IMR-90 (cell line): ENCODE results near the gene C1QL2. TPM values are rescaled to one million over a fixed set of nuclear protein-coding genes. Genes with fewer than 3 reads are reported as not detected.

Source experiments
- ATAC-seq: fragments of 200-7000 bp; cut with Tn5 transposase; 2 replicates; pipeline ENCODE4 v1.9.1; 2020; ENCODE audit warnings: low read depth, mild to moderate bottlenecking, moderate library complexity
- BruUV-seq: library from RNA; stranded (reverse); fragments of 400-500 nt; replicated peaks from 2 replicates; lab custom pipeline; 2021; lab: Mats Ljungman, UMichigan
- CTCF ChIA-PET: fragments of 300-600 bp; formaldehyde crosslinking; extraction: SDS; loops from one replicate; lab custom pipeline; 2021; ENCODE audit warnings: antibody characterized with exemption; lab: Yijun Ruan, JAX
- POLR2A ChIA-PET: fragments of 300-600 bp; sonication (Branson Sonifier 250); formaldehyde crosslinking; loops from one replicate; lab custom pipeline; 2022; ENCODE audit warnings: antibody characterized with exemption; ENCODE audit not compliant: unreplicated experiment; lab: Charles Lee
- DNase-seq: peaks from one replicate; pipeline ENCODE4 v3.0.0; 2013
- H2AFZ ChIP-seq: replicated peaks from 2 replicates; pipeline ENCODE3; 2013; ENCODE audit warnings: low read length, mild to moderate bottlenecking; ENCODE audit not compliant: poor library complexity
- H2AK5ac ChIP-seq: 2 replicates; pipeline ENCODE4 v1.6.1; 2013; ENCODE audit warnings: low read depth, low read length, inconsistent platforms
- H2AK9ac ChIP-seq: replicated peaks from 2 replicates; pipeline ENCODE3; 2013; ENCODE audit warnings: mild to moderate bottlenecking, low read depth, low read length, moderate library complexity; ENCODE audit not compliant: poor library complexity
- H2BK120ac ChIP-seq: 2 replicates; pipeline ENCODE4 v1.6.1; 2013; ENCODE audit warnings: low read depth, low read length, inconsistent platforms
- H2BK15ac ChIP-seq: 3 replicates; pipeline ENCODE4 v1.6.1; 2013; ENCODE audit warnings: low read depth, low read length, inconsistent platforms
- H2BK20ac ChIP-seq: 2 replicates; pipeline ENCODE4 v1.6.1; 2013; ENCODE audit warnings: low read depth, mild to moderate bottlenecking, inconsistent platforms, low read length, moderate library complexity
- H2BK5ac ChIP-seq: 2 replicates; pipeline ENCODE4 v1.6.1; 2013; ENCODE audit warnings: mild to moderate bottlenecking, low read depth, low read length, inconsistent platforms; ENCODE audit not compliant: poor library complexity, severe bottlenecking
- H3K14ac ChIP-seq: replicated peaks from 2 replicates; pipeline ENCODE4 v1.6.1; 2013; ENCODE audit warnings: low read depth, low read length, inconsistent platforms
- H3K18ac ChIP-seq: 2 replicates; pipeline ENCODE4 v1.6.1; 2013; ENCODE audit warnings: low read depth, low read length, control low read depth
- H3K23ac ChIP-seq: 2 replicates; pipeline ENCODE4 v1.6.1; 2013; ENCODE audit warnings: low read depth, low read length, inconsistent platforms
- H3K27ac ChIP-seq: 2 replicates; pipeline ENCODE4 v1.5.1; 2013; ENCODE audit warnings: mild to moderate bottlenecking, control low read depth, low read length; ENCODE audit not compliant: insufficient read depth
- H3K27me3 ChIP-seq: 2 replicates; pipeline ENCODE4 v1.6.1; 2013; ENCODE audit warnings: low read length; ENCODE audit not compliant: control insufficient read depth, insufficient read depth
- H3K36me3 ChIP-seq: 2 replicates; pipeline ENCODE4 v1.6.1; 2013; ENCODE audit warnings: low read length, mixed read lengths; ENCODE audit not compliant: control insufficient read depth, insufficient read depth
- H3K4ac ChIP-seq: 2 replicates; pipeline ENCODE4 v1.6.1; 2013; ENCODE audit warnings: low read depth, low read length, inconsistent platforms
- H3K4me1 ChIP-seq: 2 replicates; pipeline ENCODE4 v1.6.1; 2013; ENCODE audit warnings: low read length, mixed read lengths; ENCODE audit not compliant: control insufficient read depth, insufficient read depth
- H3K4me2 ChIP-seq: 2 replicates; pipeline ENCODE4 v1.6.1; 2013; ENCODE audit warnings: low read depth, mild to moderate bottlenecking, control low read depth, low read length, moderate library complexity
- H3K4me3 ChIP-seq: 2 replicates; pipeline ENCODE4 v1.5.1; 2013; ENCODE audit warnings: low read depth, mild to moderate bottlenecking, control low read depth, low read length, moderate library complexity; ENCODE audit not compliant: insufficient read depth
- H3K56ac ChIP-seq: 2 replicates; pipeline ENCODE4 v1.6.1; 2013; ENCODE audit warnings: low read length, inconsistent platforms; ENCODE audit not compliant: insufficient read depth; ENCODE audit errors: extremely low read depth
- H3K79me1 ChIP-seq, 2 experiments: 2 replicates each; pipeline ENCODE4 v1.6.1; 2013; ENCODE audit warnings: low read length in 2 of 2, inconsistent platforms in 1 of 2, low read depth in 1 of 2
- H3K9ac ChIP-seq: 2 replicates; pipeline ENCODE4 v1.6.1; 2013; ENCODE audit warnings: low read depth, low read length, control low read depth
- H3K9me1 ChIP-seq: 2 replicates; pipeline ENCODE4 v1.6.1; 2013; ENCODE audit warnings: low read length, inconsistent platforms; ENCODE audit not compliant: insufficient read depth
- H3K9me3 ChIP-seq: 2 replicates; pipeline ENCODE4 v1.6.1; 2013; ENCODE audit warnings: low read length; ENCODE audit not compliant: control insufficient read depth, insufficient read depth
- H4K20me1 ChIP-seq: 2 replicates; pipeline ENCODE4 v1.6.1; 2013; ENCODE audit warnings: low read length, inconsistent platforms; ENCODE audit not compliant: insufficient read depth
- H4K5ac ChIP-seq: 2 replicates; pipeline ENCODE4 v1.6.1; 2013; ENCODE audit warnings: mild to moderate bottlenecking, low read depth, low read length, control low read depth
- H4K8ac ChIP-seq, 2 experiments: 2 replicates each; pipeline ENCODE4 v1.6.1; 2013; ENCODE audit warnings: low read depth in 2 of 2, low read length in 2 of 2, control low read depth in 1 of 2, inconsistent platforms in 1 of 2
- H4K91ac ChIP-seq: 2 replicates; pipeline ENCODE4 v1.6.1; 2013; ENCODE audit warnings: low read depth, low read length, inconsistent platforms; ENCODE audit not compliant: insufficient read depth
- ELK1 ChIP-seq: fragments of 150-350 bp; IDR thresholded peaks from 2 replicates; pipeline ENCODE4 v1.6.1; 2016; ENCODE audit warnings: low read depth, mild to moderate bottlenecking, low read length, moderate library complexity, borderline replicate concordance
- MXI1 ChIP-seq: IDR thresholded peaks from 2 replicates; pipeline ENCODE4 v1.6.1; 2012; ENCODE audit warnings: low read depth, mild to moderate bottlenecking, low read length, moderate library complexity, borderline replicate concordance
- NFE2L2 ChIP-seq: fragments of 150-350 bp; IDR thresholded peaks from 2 replicates; pipeline ENCODE4 v1.6.1; 2016; ENCODE audit warnings: low read depth, mild to moderate bottlenecking, low read length
- RAD21 ChIP-seq: IDR thresholded peaks from 2 replicates; pipeline ENCODE4 v1.6.1; 2012; ENCODE audit warnings: low read length, improper control_type of control experiment
- RCOR1 ChIP-seq: IDR thresholded peaks from 2 replicates; pipeline ENCODE4 v1.6.1; 2012; ENCODE audit warnings: mild to moderate bottlenecking, low read length, improper control_type of control experiment; ENCODE audit not compliant: insufficient replicate concordance
- SMC3 ChIP-seq: fragments of 150-350 bp; IDR thresholded peaks from 2 replicates; pipeline ENCODE4 v1.6.1; 2016; ENCODE audit warnings: low read depth, mild to moderate bottlenecking, antibody characterized with exemption, low read length, moderate library complexity
- WGBS, 2 experiments: methylation state at CpG; one replicate each; pipeline versions ENCODE4 v1.1.5 to v1.1.7; 2013; ENCODE audit warnings: missing lambda C conversion rate in 2 of 2; ENCODE audit not compliant: insufficient read length in 1 of 2; ENCODE audit errors: extremely low coverage in 2 of 2; 5-methylcytosine and 5-hydroxymethylcytosine counted together
- dilution Hi-C: fragments of 300-500 bp; cut with HindIII; formaldehyde crosslinking; loops from one replicate; pipeline ENCODE4 v1.14.3; 2018; ENCODE audit warnings: low sequenced_read_pairs; ENCODE audit not compliant: unreplicated experiment
- in situ Hi-C: fragments of 300-500 bp; cut with MboI; formaldehyde crosslinking; loops from 3 replicates; pipeline ENCODE4 v1.14.3; 2019; ENCODE audit warnings: low sequenced_read_pairs, inconsistent platforms, mixed read lengths
- intact Hi-C: fragments of 100-400 bp; cut with micrococcal nuclease; formaldehyde crosslinking; loops from 2 replicates; pipeline ENCODE4 v1.10.0; 2022
- polyA plus RNA-seq, 3 experiments: library from polyadenylated mRNA; depleted of rRNA; stranded (reverse); fragments of >200 nt; gene quantifications; 2 replicates each; pipeline ENCODE4 v1.2.3, GENCODE V29; 2012; ENCODE audit warnings: low replicate concordance in 1 of 3
- total RNA-seq: library from RNA; depleted of rRNA; stranded (reverse); fragments of >200 nt; gene quantifications from 2 replicates; pipeline ENCODE4 v1.2.3, GENCODE V29; 2012

The C1QL2 gene
- total and polyA plus RNA-seq, 2 of the 4 experiments (the other 2 are of a cell fraction) = not detected

GRCh38 chr2:119175517-119175916, 17.0 kb upstream of the C1QL2 start:
- Histone ChIP-seq H4K5ac (no peak overlapping the region), H3K9ac (no peak overlapping the region), H3K27ac (no peak overlapping the region), H2BK15ac (no peak overlapping the region), H4K91ac (no peak overlapping the region), H3K4ac (no peak overlapping the region), H3K23ac (no peak overlapping the region), H2BK5ac (no peak overlapping the region), H2BK20ac (no peak overlapping the region), H3K18ac (no peak overlapping the region), H3K79me1 (no peaks in the 10 kb centered on the region), H2AK9ac (no peak overlapping the region), H3K14ac (no peak overlapping the region), H3K36me3 (no peaks in the 10 kb centered on the region), H2AFZ (no peak overlapping the region), H3K56ac (no peak overlapping the region), H3K4me3 (no peak overlapping the region), H3K27me3 (peaks cover 9% of the 10 kb centered on the region; the same call in 1 of the 2 replicates), H3K4me1 (no peaks in the 10 kb centered on the region), H4K20me1 (no peaks in the 10 kb centered on the region), H4K8ac (no peak overlapping the region), H3K9me1 (no peaks in the 10 kb centered on the region), H2BK120ac (no peak overlapping the region), H3K4me2 (no peak overlapping the region), H3K9me3 (no peaks in the 10 kb centered on the region), H2AK5ac (no peak overlapping the region)
- ChIA-PET POLR2A (no interaction called here), CTCF (interaction anchor here (1.0 kb wide), 1 partner anchor 8 kb away, joined by 3 read pairs; no protein-coding TSS in a partner anchor)
- DNase-seq = no peak
- WGBS, 2 experiments = no CpG with 5 or more reads among the region's 10 CpGs
- no peak for ATAC-seq
- no TSS peak for BruUV-seq
- TF ChIP-seq MXI1 (no peak), SMC3 (no peak), RCOR1 (no peak), NFE2L2 (no peak), RAD21 (no peak), ELK1 (no peak)
- in situ Hi-C loops (no loop called here), intact Hi-C loops (no loop called here), dilution Hi-C loops (no loop called here)
